Measurements from ENCODE around the gene RNF152. TPM values are rescaled to one million over a fixed set of nuclear protein-coding genes. Genes with fewer than 3 reads are reported as not detected.
A peak's percentile ranks its signal among the peaks of the same experiment; 100 is the strongest.

Gene RNF152
- total and polyA plus RNA-seq, 12 donors, result 1.5 to 31.1 (median 11.2) TPM

DNA sequence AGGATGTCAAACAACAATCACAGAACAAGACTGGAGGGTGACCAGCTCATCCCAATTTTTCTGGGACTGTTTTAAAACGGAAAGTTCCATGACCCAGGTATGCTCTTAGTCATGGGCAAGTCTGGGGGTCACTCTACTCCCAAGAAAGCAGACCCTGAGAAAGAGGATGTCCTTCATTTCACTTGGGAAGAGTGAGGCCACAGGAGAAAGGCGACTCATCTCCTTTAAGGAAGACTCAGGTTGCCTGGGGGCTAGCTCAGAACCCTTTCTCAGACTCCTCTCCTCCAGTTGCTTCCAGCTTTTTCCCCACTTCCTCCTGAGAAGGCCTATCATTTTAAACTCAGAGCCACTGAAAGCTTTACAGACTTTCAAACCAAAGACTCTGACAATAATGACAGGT, 9.3 kb downstream of the RNF152 start:
- no peaks in the 10 kb centered on the region for H3K9me3 ChIP-seq (replicated peaks in 1 of 3)
- no peak overlapping the region for H3K27ac ChIP-seq
- intact Hi-C loops (cut with DNase I), result no loop called here
- H3K27me3 ChIP-seq, result no peaks in the 10 kb centered on the region
- H3K36me3 ChIP-seq (replicated peaks in 1 of 2), result no peaks in the 10 kb centered on the region
- H3K4me3 ChIP-seq, result no peak overlapping the region
- H3K4me1 ChIP-seq (replicated peaks in 1 of 2), result peaks cover 0 to 4% of the 10 kb centered on the region in 2 donors
- DNase-seq, result no peak
- TF ChIP-seq, protein P1, sequence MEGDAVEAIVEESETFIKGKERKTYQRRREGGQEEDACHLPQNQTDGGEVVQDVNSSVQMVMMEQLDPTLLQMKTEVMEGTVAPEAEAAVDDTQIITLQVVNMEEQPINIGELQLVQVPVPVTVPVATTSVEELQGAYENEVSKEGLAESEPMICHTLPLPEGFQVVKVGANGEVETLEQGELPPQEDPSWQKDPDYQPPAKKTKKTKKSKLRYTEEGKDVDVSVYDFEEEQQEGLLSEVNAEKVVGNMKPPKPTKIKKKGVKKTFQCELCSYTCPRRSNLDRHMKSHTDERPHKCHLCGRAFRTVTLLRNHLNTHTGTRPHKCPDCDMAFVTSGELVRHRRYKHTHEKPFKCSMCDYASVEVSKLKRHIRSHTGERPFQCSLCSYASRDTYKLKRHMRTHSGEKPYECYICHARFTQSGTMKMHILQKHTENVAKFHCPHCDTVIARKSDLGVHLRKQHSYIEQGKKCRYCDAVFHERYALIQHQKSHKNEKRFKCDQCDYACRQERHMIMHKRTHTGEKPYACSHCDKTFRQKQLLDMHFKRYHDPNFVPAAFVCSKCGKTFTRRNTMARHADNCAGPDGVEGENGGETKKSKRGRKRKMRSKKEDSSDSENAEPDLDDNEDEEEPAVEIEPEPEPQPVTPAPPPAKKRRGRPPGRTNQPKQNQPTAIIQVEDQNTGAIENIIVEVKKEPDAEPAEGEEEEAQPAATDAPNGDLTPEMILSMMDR (IDR thresholded peaks at IDR 0.05), result no peak
- TF ChIP-seq POLR2A (IDR thresholded peaks at IDR 0.05), result no peak
- WGBS, 4 donors, result 77 to 87% (median 83%) methylated on average over 2 of the region's 2 CpGs

- no peaks in the 10 kb centered on the region for H3K36me3 ChIP-seq (replicated peaks in 1 of 2)
- 88 to 92% (median 90%) methylated on average over 4 of the region's 4 CpGs for WGBS, 4 donors
- H3K27ac ChIP-seq, result no peak overlapping the region
- TF ChIP-seq, protein P1 (IDR thresholded peaks at IDR 0.05), result no peak
- TF ChIP-seq POLR2A (IDR thresholded peaks at IDR 0.05), result no peak
- H3K4me3 ChIP-seq, result no peak overlapping the region
- DNase-seq, result no peak
- H3K4me1 ChIP-seq (replicated peaks in 1 of 2), result peaks cover 0 to 4% of the 10 kb centered on the region in 2 donors
- intact Hi-C loops (cut with DNase I), result no loop called here
- H3K27me3 ChIP-seq, result no peaks in the 10 kb centered on the region
- no peaks in the 10 kb centered on the region for H3K9me3 ChIP-seq (replicated peaks in 1 of 3)
Measured at GRCh38 chr18:61882296-61883004, 10.4 kb downstream of the RNF152 start.

GRCh38 chr18:61876899-61877298, 15.9 kb downstream of the RNF152 start:
- 87 to 96% (median 92%) methylated on average over 4 of the region's 4 CpGs for WGBS, 4 donors

GRCh38 chr18:61870151-61870550, 22.7 kb downstream of the RNF152 start:
- Histone ChIP-seq H3K4me1 (replicated peaks in 1 of 2) (peaks cover 0 to 6% of the 10 kb centered on the region in 2 donors), H3K4me3 (no peak overlapping the region), H3K27me3 (no peaks in the 10 kb centered on the region), H3K9me3 (replicated peaks in 1 of 3) (no peaks in the 10 kb centered on the region), H3K27ac (peak overlapping the region in 2 of 5 donors; percentile 13 to 28), H3K36me3 (replicated peaks in 1 of 2) (no peaks in the 10 kb centered on the region)
- 67 to 76% (median 72%) methylated on average over 8 of the region's 8 CpGs for WGBS, 4 donors
- DNase-seq, result no peak
- intact Hi-C loops (cut with DNase I), result no loop called here
- TF ChIP-seq POLR2A (IDR thresholded peaks at IDR 0.05), result no peak
- TF ChIP-seq, protein P1 (IDR thresholded peaks at IDR 0.05), result no peak

More at GRCh38 chr18:61876899-61877298, 15.9 kb downstream of the RNF152 start:
- H3K27ac ChIP-seq, result no peak overlapping the region
- no peaks in the 10 kb centered on the region for H3K9me3 ChIP-seq (replicated peaks in 1 of 3)
- no peaks in the 10 kb centered on the region for H3K27me3 ChIP-seq
- intact Hi-C loops (cut with DNase I), result no loop called here
- no peak for DNase-seq
- H3K4me3 ChIP-seq, result no peak overlapping the region
- no peaks in the 10 kb centered on the region for H3K36me3 ChIP-seq (replicated peaks in 1 of 2)
- peaks cover 0 to 3% of the 10 kb centered on the region in 2 donors for H3K4me1 ChIP-seq (replicated peaks in 1 of 2)
- TF ChIP-seq POLR2A (IDR thresholded peaks at IDR 0.05), result no peak
- TF ChIP-seq, protein P1 (IDR thresholded peaks at IDR 0.05), result no peak

Measured in adrenal gland (tissue), 12 donors.